ENCODE results near the gene STX1A. TPM values are rescaled to one million over a fixed set of nuclear protein-coding genes. Genes with fewer than 3 reads are reported as not detected.

STX1A gene
- total and polyA plus RNA-seq, 2 of the 4 experiments (the other 2 are of a cell fraction) = 9.3 to 22.0 TPM

DNA sequence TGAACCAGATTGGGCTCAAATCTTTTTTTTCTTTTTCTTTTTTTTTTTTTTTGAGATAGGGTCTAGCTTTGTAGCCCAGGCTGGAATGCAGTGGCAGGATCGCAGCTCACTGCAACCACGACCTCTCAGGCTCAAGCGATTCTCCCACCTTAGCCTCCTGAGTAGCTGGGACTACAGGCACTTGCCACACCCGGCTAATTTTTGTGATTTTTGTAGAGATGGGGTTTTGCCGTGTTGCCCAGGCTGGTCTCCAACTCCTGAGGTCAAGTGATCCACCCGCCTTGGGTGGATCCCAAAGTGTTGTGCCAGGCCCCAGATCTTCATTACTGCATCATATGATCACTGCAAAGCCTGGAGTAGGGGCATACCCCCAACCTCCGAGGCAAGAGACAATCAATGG lies 39.0 kb downstream of the STX1A start:
- H3K4me3 ChIP-seq (ENCODE audit: insufficient read depth, low read depth, low read length) = no peak overlapping the region
- no peak overlapping the region for H3K4me2 ChIP-seq (ENCODE audit: low read depth, low read length)
- H3K18ac ChIP-seq (ENCODE audit: low read depth, low read length) = no peak overlapping the region
- H4K20me1 ChIP-seq (ENCODE audit: insufficient read depth, low read length) = peaks cover 16% of the 10 kb centered on the region; the same call in 1 of the 2 replicates
- H2BK5ac ChIP-seq (ENCODE audit: low read depth, low read length, poor library complexity, severe bottlenecking) = no peak overlapping the region
- ATAC-seq (ENCODE audit: low read depth) (no peak), DNase-seq (no peak)
- ChIA-PET POLR2A (ENCODE audit: unreplicated experiment) (interaction anchor here (0.6 kb wide), 2 partner anchors 11 to 44 kb away, joined by 3 to 13 read pairs; no protein-coding TSS in a partner anchor), CTCF (no interaction called here)
- in situ Hi-C loops (cut with MboI; ENCODE audit: low sequenced_read_pairs) = no loop called here
- no peak overlapping the region for H3K27ac ChIP-seq (ENCODE audit: insufficient read depth, low read length)
- no peak overlapping the region for H4K5ac ChIP-seq (ENCODE audit: low read depth, low read length)
- no peak overlapping the region for H2AK9ac ChIP-seq (replicated peaks; ENCODE audit: low read depth, low read length, poor library complexity)
- no peaks in the 10 kb centered on the region for H3K27me3 ChIP-seq (ENCODE audit: control insufficient read depth, insufficient read depth, low read length)
- H3K79me1 ChIP-seq (ENCODE audit: low read depth in 1 of 2, low read length in 2 of 2) = peaks cover 47 to 71% of the 10 kb centered on the region in 2 experiments
- no peak overlapping the region for H3K9ac ChIP-seq (ENCODE audit: low read depth, low read length)
- no peak overlapping the region for H3K23ac ChIP-seq (ENCODE audit: low read depth, low read length)
- H3K36me3 ChIP-seq (ENCODE audit: control insufficient read depth, insufficient read depth, low read length) = peaks cover 9% of the 10 kb centered on the region
- no TSS peak for BruUV-seq (replicated peaks)
- H3K4ac ChIP-seq (ENCODE audit: low read depth, low read length) = no peak overlapping the region
- peaks cover 7% of the 10 kb centered on the region; the same call in 1 of the 2 replicates for H3K9me1 ChIP-seq (ENCODE audit: insufficient read depth, low read length)
- dilution Hi-C loops (cut with HindIII; ENCODE audit: low sequenced_read_pairs, unreplicated experiment) = no loop called here
- TF ChIP-seq RAD21 (IDR thresholded peaks at IDR 0.05; ENCODE audit: low read length) = no peak
- no peak for TF ChIP-seq FOS (IDR thresholded peaks at IDR 0.05; ENCODE audit: low read depth, low read length)
- no peak for TF ChIP-seq MAZ (IDR thresholded peaks at IDR 0.05; ENCODE audit: borderline replicate concordance, low read depth, low read length)
- TF ChIP-seq, protein P1, sequence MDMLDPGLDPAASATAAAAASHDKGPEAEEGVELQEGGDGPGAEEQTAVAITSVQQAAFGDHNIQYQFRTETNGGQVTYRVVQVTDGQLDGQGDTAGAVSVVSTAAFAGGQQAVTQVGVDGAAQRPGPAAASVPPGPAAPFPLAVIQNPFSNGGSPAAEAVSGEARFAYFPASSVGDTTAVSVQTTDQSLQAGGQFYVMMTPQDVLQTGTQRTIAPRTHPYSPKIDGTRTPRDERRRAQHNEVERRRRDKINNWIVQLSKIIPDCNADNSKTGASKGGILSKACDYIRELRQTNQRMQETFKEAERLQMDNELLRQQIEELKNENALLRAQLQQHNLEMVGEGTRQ (IDR thresholded peaks at IDR 0.05; ENCODE audit: low read depth, low read length) = no peak
- no peak for TF ChIP-seq RFX5 (IDR thresholded peaks at IDR 0.05; ENCODE audit: low read depth, low read length)
- no peak for TF ChIP-seq CHD1 (IDR thresholded peaks at IDR 0.05; ENCODE audit: low read depth, low read length)
- TF ChIP-seq, protein P2, sequence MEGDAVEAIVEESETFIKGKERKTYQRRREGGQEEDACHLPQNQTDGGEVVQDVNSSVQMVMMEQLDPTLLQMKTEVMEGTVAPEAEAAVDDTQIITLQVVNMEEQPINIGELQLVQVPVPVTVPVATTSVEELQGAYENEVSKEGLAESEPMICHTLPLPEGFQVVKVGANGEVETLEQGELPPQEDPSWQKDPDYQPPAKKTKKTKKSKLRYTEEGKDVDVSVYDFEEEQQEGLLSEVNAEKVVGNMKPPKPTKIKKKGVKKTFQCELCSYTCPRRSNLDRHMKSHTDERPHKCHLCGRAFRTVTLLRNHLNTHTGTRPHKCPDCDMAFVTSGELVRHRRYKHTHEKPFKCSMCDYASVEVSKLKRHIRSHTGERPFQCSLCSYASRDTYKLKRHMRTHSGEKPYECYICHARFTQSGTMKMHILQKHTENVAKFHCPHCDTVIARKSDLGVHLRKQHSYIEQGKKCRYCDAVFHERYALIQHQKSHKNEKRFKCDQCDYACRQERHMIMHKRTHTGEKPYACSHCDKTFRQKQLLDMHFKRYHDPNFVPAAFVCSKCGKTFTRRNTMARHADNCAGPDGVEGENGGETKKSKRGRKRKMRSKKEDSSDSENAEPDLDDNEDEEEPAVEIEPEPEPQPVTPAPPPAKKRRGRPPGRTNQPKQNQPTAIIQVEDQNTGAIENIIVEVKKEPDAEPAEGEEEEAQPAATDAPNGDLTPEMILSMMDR (conservative IDR thresholded peaks at IDR 0.05; ENCODE audit: low read depth, low read length) = no peak
- TF ChIP-seq CEBPB (IDR thresholded peaks at IDR 0.05; ENCODE audit: low read depth, low read length) = no peak
- TF ChIP-seq, protein P3, sequence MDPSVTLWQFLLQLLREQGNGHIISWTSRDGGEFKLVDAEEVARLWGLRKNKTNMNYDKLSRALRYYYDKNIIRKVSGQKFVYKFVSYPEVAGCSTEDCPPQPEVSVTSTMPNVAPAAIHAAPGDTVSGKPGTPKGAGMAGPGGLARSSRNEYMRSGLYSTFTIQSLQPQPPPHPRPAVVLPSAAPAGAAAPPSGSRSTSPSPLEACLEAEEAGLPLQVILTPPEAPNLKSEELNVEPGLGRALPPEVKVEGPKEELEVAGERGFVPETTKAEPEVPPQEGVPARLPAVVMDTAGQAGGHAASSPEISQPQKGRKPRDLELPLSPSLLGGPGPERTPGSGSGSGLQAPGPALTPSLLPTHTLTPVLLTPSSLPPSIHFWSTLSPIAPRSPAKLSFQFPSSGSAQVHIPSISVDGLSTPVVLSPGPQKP (IDR thresholded peaks at IDR 0.05; ENCODE audit: borderline replicate concordance, low read depth, low read length) = no peak
- no peak for TF ChIP-seq BHLHE40 (IDR thresholded peaks at IDR 0.05; ENCODE audit: low read depth, low read length)
- TF ChIP-seq SMC3 (IDR thresholded peaks at IDR 0.05; ENCODE audit: low read depth, low read length) = no peak
- TF ChIP-seq POLR2A (IDR thresholded peaks at IDR 0.05; ENCODE audit: low read depth, low read length) = no peak
- no peak for TF ChIP-seq MAFK (IDR thresholded peaks at IDR 0.05; ENCODE audit: low read depth, low read length)
- TF ChIP-seq NFE2L2 (IDR thresholded peaks at IDR 0.05; ENCODE audit: low read depth, low read length) = no peak
- 92% methylated on average over 3 of the region's 7 CpGs; no CpG with 5 or more reads in 1 of the 2 experiments for WGBS, 2 experiments (ENCODE audit: extremely low coverage in 2 of 2, insufficient read length in 1 of 2)
- no peak overlapping the region for H2BK120ac ChIP-seq (ENCODE audit: low read depth, low read length)
- H3K56ac ChIP-seq (ENCODE audit: extremely low read depth, insufficient read depth, low read length) = no peak overlapping the region
- no peaks in the 10 kb centered on the region for H3K9me3 ChIP-seq (ENCODE audit: control insufficient read depth, insufficient read depth, low read length)
- no peak overlapping the region for H2BK15ac ChIP-seq (ENCODE audit: low read depth, low read length)
- H3K4me1 ChIP-seq (ENCODE audit: control insufficient read depth, insufficient read depth, low read length) = peaks cover 13% of the 10 kb centered on the region
- H2AK5ac ChIP-seq (ENCODE audit: low read depth, low read length) = no peak overlapping the region
- no peak overlapping the region for H3K14ac ChIP-seq (replicated peaks; ENCODE audit: low read depth, low read length)
- no peak overlapping the region for H2AFZ ChIP-seq (replicated peaks; ENCODE audit: low read length, poor library complexity)
- no peak overlapping the region for H4K91ac ChIP-seq (ENCODE audit: insufficient read depth, low read depth, low read length)
- H2BK20ac ChIP-seq (ENCODE audit: low read depth, low read length) = no peak overlapping the region
- no peak overlapping the region for H4K8ac ChIP-seq (ENCODE audit: low read depth in 2 of 2, low read length in 2 of 2)
- intact Hi-C loops (cut with micrococcal nuclease) = loop anchor here (5.0 kb wide), 1 partner anchor 37 kb away; the partner anchor contains the start of gene STX1A
